ENCODE data around the gene ZIC1. TPM values are rescaled to one million over a fixed set of nuclear protein-coding genes. Genes with fewer than 3 reads are reported as not detected.

Gene ZIC1
- total RNA-seq, 1 experiment from 2014 or later, result not detected

DNA sequence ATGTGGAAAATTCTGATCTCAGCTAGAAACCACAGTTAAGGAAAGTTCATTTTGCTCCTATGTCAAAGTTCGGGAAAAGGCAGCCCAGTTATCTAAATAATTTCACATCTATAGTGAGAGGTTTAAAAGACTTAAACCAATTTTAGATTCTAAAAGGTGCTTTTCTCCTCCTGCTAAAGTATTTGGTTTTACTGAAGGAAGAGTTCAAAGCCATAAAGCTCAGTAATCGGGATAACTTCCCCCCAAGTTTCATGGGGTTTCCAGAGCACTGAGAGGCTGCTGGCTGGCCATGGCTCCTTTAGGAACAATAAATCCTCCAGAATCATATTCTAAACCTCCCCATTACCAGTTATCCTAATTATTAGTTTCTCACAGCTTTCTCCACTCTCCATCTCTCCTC is 41.0 kb upstream of the ZIC1 start:
- H3K27ac ChIP-seq (ENCODE audit: low read depth, low read length), result no peak overlapping the region
- no peak overlapping the region for H3K9ac ChIP-seq (ENCODE audit: low read length)
- H3K4me2 ChIP-seq (ENCODE audit: low read length), result no peak overlapping the region
- H3K9me3 ChIP-seq (ENCODE audit: control insufficient read depth in 1 of 2, insufficient read depth in 1 of 2, low read depth in 1 of 2, low read length in 2 of 2), result no peaks in the 10 kb centered on the region
- DNase-seq (ENCODE audit: low read depth, low spot score), result no peak
- H3K79me2 ChIP-seq (ENCODE audit: insufficient read depth, low read length), result no peaks in the 10 kb centered on the region
- no peaks in the 10 kb centered on the region for H3K9me2 ChIP-seq (ENCODE audit: insufficient read depth)
- no peaks in the 10 kb centered on the region for H4K20me1 ChIP-seq (ENCODE audit: insufficient read depth)
- TF ChIP-seq, protein P1, sequence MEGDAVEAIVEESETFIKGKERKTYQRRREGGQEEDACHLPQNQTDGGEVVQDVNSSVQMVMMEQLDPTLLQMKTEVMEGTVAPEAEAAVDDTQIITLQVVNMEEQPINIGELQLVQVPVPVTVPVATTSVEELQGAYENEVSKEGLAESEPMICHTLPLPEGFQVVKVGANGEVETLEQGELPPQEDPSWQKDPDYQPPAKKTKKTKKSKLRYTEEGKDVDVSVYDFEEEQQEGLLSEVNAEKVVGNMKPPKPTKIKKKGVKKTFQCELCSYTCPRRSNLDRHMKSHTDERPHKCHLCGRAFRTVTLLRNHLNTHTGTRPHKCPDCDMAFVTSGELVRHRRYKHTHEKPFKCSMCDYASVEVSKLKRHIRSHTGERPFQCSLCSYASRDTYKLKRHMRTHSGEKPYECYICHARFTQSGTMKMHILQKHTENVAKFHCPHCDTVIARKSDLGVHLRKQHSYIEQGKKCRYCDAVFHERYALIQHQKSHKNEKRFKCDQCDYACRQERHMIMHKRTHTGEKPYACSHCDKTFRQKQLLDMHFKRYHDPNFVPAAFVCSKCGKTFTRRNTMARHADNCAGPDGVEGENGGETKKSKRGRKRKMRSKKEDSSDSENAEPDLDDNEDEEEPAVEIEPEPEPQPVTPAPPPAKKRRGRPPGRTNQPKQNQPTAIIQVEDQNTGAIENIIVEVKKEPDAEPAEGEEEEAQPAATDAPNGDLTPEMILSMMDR (IDR thresholded peaks at IDR 0.05 in 2 of 3, conservative IDR thresholded peaks at IDR 0.05 in 1 of 3; ENCODE audit: borderline replicate concordance in 1 of 3, insufficient read depth in 1 of 3, low read depth in 2 of 3, low read length in 2 of 3), result no peak
- no peak for TF ChIP-seq POLR2A (IDR thresholded peaks at IDR 0.05; ENCODE audit: borderline replicate concordance, extremely low read depth, insufficient read depth, insufficient read length)
- TF ChIP-seq POLR2AphosphoS5 (IDR thresholded peaks at IDR 0.05; ENCODE audit: low read depth, low read length), result no peak
- peaks cover 6% of the 10 kb centered on the region; the same call in 1 of the 2 replicates for H3K27me3 ChIP-seq (ENCODE audit: insufficient read depth, low read length)
- no peaks in the 10 kb centered on the region for H3K4me1 ChIP-seq (ENCODE audit: control insufficient read depth in 1 of 2, insufficient read depth in 2 of 2, low read length in 2 of 2)
- intact Hi-C loops (cut with micrococcal nuclease), result no loop called here
- no peaks in the 10 kb centered on the region for H3K36me3 ChIP-seq (ENCODE audit: control insufficient read depth in 1 of 2, insufficient read depth in 2 of 2, low read length in 2 of 2)
- no peak overlapping the region for H3K4me3 ChIP-seq (replicated peaks in 1 of 2; ENCODE audit: low read depth in 1 of 2, low read length in 2 of 2)
- H2AFZ ChIP-seq (ENCODE audit: low read depth, low read length, poor library complexity, severe bottlenecking), result no peak overlapping the region
- CTCF ChIA-PET, result no interaction called here
- POLR2A ChIA-PET, result no interaction called here
- BruUV-seq (replicated peaks), result no TSS peak
- no peak for ATAC-seq
- RAD21 ChIA-PET (ENCODE audit: low non-redundant PET in 1 of 2, low total read pairs in 2 of 2, uncharacterized antibody in 2 of 2, unreplicated experiment in 2 of 2), result no interaction called here

DNA sequence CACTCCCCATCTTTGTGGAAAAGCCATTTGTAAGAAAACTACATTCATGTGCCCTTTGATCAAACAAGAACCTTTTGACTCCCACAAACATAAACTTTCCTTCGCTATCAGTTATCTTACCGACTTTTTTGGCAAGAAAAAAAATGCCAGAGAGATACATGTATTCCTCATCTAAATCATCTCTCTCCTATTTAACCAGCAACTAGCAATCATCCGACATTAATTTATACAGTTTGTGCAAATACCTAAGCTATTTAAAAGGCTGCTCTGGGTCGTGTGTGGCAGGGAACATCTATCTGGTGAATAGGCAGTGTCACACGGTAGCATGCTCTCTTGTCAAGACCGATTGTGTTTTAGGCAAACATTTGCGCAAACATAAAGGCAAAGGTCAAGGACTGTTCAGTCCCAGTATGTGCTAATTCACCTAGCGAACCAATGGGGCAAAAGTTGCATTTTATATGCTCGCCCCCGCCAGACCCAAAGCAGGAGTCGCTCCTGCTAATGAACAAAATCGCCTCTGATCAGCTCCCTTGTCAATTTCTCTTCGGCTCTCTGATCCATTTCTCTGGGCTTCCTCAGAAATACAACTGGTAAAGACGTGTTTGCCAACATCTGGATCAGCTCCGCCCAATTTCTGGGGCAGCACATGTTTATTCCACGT is 40.5 kb upstream of the ZIC1 start:
- H3K27ac ChIP-seq (ENCODE audit: low read depth, low read length), result no peak overlapping the region
- ChIA-PET RAD21 (ENCODE audit: low non-redundant PET in 1 of 2, low total read pairs in 2 of 2, uncharacterized antibody in 2 of 2, unreplicated experiment in 2 of 2) (no interaction called here), CTCF (no interaction called here), POLR2A (no interaction called here)
- H3K9me3 ChIP-seq (ENCODE audit: control insufficient read depth in 1 of 2, insufficient read depth in 1 of 2, low read depth in 1 of 2, low read length in 2 of 2), result no peaks in the 10 kb centered on the region
- no peaks in the 10 kb centered on the region for H4K20me1 ChIP-seq (ENCODE audit: insufficient read depth)
- H3K4me3 ChIP-seq (replicated peaks in 1 of 2; ENCODE audit: low read depth in 1 of 2, low read length in 2 of 2), result no peak overlapping the region
- no peak overlapping the region for H2AFZ ChIP-seq (ENCODE audit: low read depth, low read length, poor library complexity, severe bottlenecking)
- DNase-seq (ENCODE audit: low read depth, low spot score), result no peak
- H3K27me3 ChIP-seq (ENCODE audit: insufficient read depth, low read length), result peaks cover 6% of the 10 kb centered on the region; the same call in 1 of the 2 replicates
- intact Hi-C loops (cut with micrococcal nuclease), result no loop called here
- H3K4me2 ChIP-seq (ENCODE audit: low read length), result no peak overlapping the region
- ATAC-seq, result no peak
- no peaks in the 10 kb centered on the region for H3K36me3 ChIP-seq (ENCODE audit: control insufficient read depth in 1 of 2, insufficient read depth in 2 of 2, low read length in 2 of 2)
- H3K9ac ChIP-seq (ENCODE audit: low read length), result no peak overlapping the region
- no peaks in the 10 kb centered on the region for H3K79me2 ChIP-seq (ENCODE audit: insufficient read depth, low read length)
- H3K4me1 ChIP-seq (ENCODE audit: control insufficient read depth in 1 of 2, insufficient read depth in 2 of 2, low read length in 2 of 2), result no peaks in the 10 kb centered on the region
- no TSS peak for BruUV-seq (replicated peaks)
- TF ChIP-seq, protein P1 (IDR thresholded peaks at IDR 0.05 in 2 of 3, conservative IDR thresholded peaks at IDR 0.05 in 1 of 3; ENCODE audit: borderline replicate concordance in 1 of 3, insufficient read depth in 1 of 3, low read depth in 2 of 3, low read length in 2 of 3), result no peak
- no peak for TF ChIP-seq POLR2A (IDR thresholded peaks at IDR 0.05; ENCODE audit: borderline replicate concordance, extremely low read depth, insufficient read depth, insufficient read length)
- TF ChIP-seq ELF1 (IDR thresholded peaks at IDR 0.05; ENCODE audit: borderline replicate concordance, low read depth), result no peak
- TF ChIP-seq, protein P2, sequence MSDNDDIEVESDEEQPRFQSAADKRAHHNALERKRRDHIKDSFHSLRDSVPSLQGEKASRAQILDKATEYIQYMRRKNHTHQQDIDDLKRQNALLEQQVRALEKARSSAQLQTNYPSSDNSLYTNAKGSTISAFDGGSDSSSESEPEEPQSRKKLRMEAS (IDR thresholded peaks at IDR 0.05), result no peak
- no peak for TF ChIP-seq ZFX (IDR thresholded peaks at IDR 0.05)
- TF ChIP-seq JUND (IDR thresholded peaks at IDR 0.05), result no peak
- TF ChIP-seq TCF7L2 (IDR thresholded peaks at IDR 0.05; ENCODE audit: borderline replicate concordance, extremely low read depth, insufficient read depth, insufficient read length), result no peak
- no peaks in the 10 kb centered on the region for H3K9me2 ChIP-seq (ENCODE audit: insufficient read depth)

Data from HCT116 (cell line).